ENCODE results near the gene CSTF2T.

- TF ChIP-seq ZNF785 (tag by site-specific recombination; IDR thresholded peaks at IDR 0.05) (no peak), ZNF704 (tag by site-specific recombination; IDR thresholded peaks at IDR 0.05) (no peak)
These were observed 19.6 kb downstream of the CSTF2T start for GRCh38 chr10:51679841-51680240.
